Neural cell (in vitro differentiated cells): ENCODE measurements around the gene ASCL5. TPM values are rescaled to one million over a fixed set of nuclear protein-coding genes. Genes with fewer than 3 reads are reported as not detected.

Experiments
- H2AFZ ChIP-seq: fragments of 200-600, 300-800 bp; sonication (generic), shearing (Covaris generic); 2 replicates; pipeline ENCODE4 v1.6.0; 2014; ENCODE audit warnings: low read depth, mild to moderate bottlenecking, antibody characterized with exemption, low read length, moderate library complexity
- H3F3A ChIP-seq: fragments of 200-600 bp; shearing (Covaris generic); 2 replicates; pipeline ENCODE4 v1.6.1; 2016; ENCODE audit warnings: mild to moderate bottlenecking, moderate library complexity, mixed read lengths, antibody characterized with exemption, low read length; ENCODE audit not compliant: insufficient read depth, poor library complexity, severe bottlenecking
- H3K27ac ChIP-seq: fragments of 200-600, 300-800 bp; sonication (generic), shearing (Covaris generic); 2 replicates; pipeline ENCODE4 v1.5.1; 2014; ENCODE audit warnings: mild to moderate bottlenecking, low read length, moderate library complexity
- H3K27me3 ChIP-seq: fragments of 300-800, 200-600 bp; sonication (generic), shearing (Covaris generic); 2 replicates; pipeline ENCODE4 v1.6.0; 2014; ENCODE audit warnings: mild to moderate bottlenecking, low read depth, low read length, moderate library complexity; ENCODE audit not compliant: insufficient read depth
- H3K36me3 ChIP-seq: fragments of 300-800, 200-600 bp; sonication (generic), shearing (Covaris generic); 2 replicates; pipeline ENCODE4 v1.5.1; 2014; ENCODE audit warnings: mild to moderate bottlenecking, antibody characterized with exemption, low read length, moderate library complexity; ENCODE audit not compliant: insufficient read depth
- H3K4me2 ChIP-seq: fragments of 300-800, 200-600 bp; sonication (generic), shearing (Covaris generic); 2 replicates; pipeline ENCODE4 v1.6.0; 2014; ENCODE audit warnings: mild to moderate bottlenecking, low read length
- H3K4me3 ChIP-seq: fragments of 300-800, 200-600 bp; sonication (generic), shearing (Covaris generic); 2 replicates; pipeline ENCODE4 v1.5.1; 2014; ENCODE audit warnings: mild to moderate bottlenecking, low read length, moderate library complexity
- H3K79me2 ChIP-seq: fragments of 200-600 bp; shearing (Covaris generic); replicated peaks from 2 replicates; pipeline ENCODE4 v1.6.0; 2014; ENCODE audit warnings: mild to moderate bottlenecking, low read length, moderate library complexity; ENCODE audit not compliant: insufficient read depth
- H3K9ac ChIP-seq: fragments of 300-800, 200-600 bp; sonication (generic), shearing (Covaris generic); 2 replicates; pipeline ENCODE4 v1.6.1; 2016; ENCODE audit warnings: mild to moderate bottlenecking, low read length, mixed read lengths
- H3K9me2 ChIP-seq: fragments of 200-600 bp; shearing (Covaris generic); 2 replicates; pipeline ENCODE4 v1.6.1; 2016; ENCODE audit warnings: mild to moderate bottlenecking, low read length, mixed read lengths; ENCODE audit not compliant: insufficient read depth
- H3K9me3 ChIP-seq: fragments of 200-600, 300-800 bp; sonication (generic), shearing (Covaris generic); 2 replicates; pipeline ENCODE4 v1.6.1; 2016; ENCODE audit warnings: mild to moderate bottlenecking, mixed run types, low read length, moderate library complexity, mixed read lengths
- H4K20me1 ChIP-seq: fragments of 200-600 bp; shearing (Covaris generic); 2 replicates; pipeline ENCODE4 v1.6.1; 2016; ENCODE audit warnings: mild to moderate bottlenecking, mixed run types; ENCODE audit not compliant: insufficient read depth
- EP300 ChIP-seq: fragments of 450-650 bp; conservative IDR thresholded peaks from 2 replicates; pipeline ENCODE4 v1.6.1; 2014; ENCODE audit warnings: antibody characterized with exemption, mild to moderate bottlenecking, moderate library complexity; ENCODE audit not compliant: poor library complexity, severe bottlenecking
- EZH2 ChIP-seq: fragments of 200-600, 300-800 bp; shearing (Covaris generic), sonication (generic); IDR thresholded peaks from 2 replicates; pipeline ENCODE4 v1.6.1; 2014; ENCODE audit warnings: antibody characterized with exemption, low read length, borderline replicate concordance, mild to moderate bottlenecking; ENCODE audit not compliant: insufficient read depth, poor library complexity, severe bottlenecking
- MXI1 ChIP-seq: fragments of 450-650 bp; conservative IDR thresholded peaks from 2 replicates; pipeline ENCODE4 v1.6.1; 2014; ENCODE audit warnings: antibody characterized with exemption, mild to moderate bottlenecking; ENCODE audit not compliant: poor library complexity, severe bottlenecking
- POLR2AphosphoS5 ChIP-seq: IDR thresholded peaks from 2 replicates; pipeline ENCODE4 v1.6.1; 2012
- RAD21 ChIP-seq: fragments of 450-650 bp; conservative IDR thresholded peaks from 2 replicates; pipeline ENCODE4 v1.6.1; 2014; ENCODE audit warnings: antibody characterized with exemption, mild to moderate bottlenecking, moderate library complexity
- REST ChIP-seq: IDR thresholded peaks from 2 replicates; pipeline ENCODE4 v1.6.1; 2012; ENCODE audit warnings: borderline replicate concordance
- SMC3 ChIP-seq: fragments of 450-650 bp; conservative IDR thresholded peaks from 2 replicates; pipeline ENCODE4 v1.6.1; 2014; ENCODE audit warnings: antibody characterized with exemption, mild to moderate bottlenecking, moderate library complexity; ENCODE audit not compliant: poor library complexity
- TAF1 ChIP-seq: IDR thresholded peaks from 2 replicates; pipeline ENCODE4 v1.6.1; 2012; ENCODE audit warnings: low read depth
- polyA plus RNA-seq: library from polyadenylated mRNA; depleted of rRNA; stranded (reverse); fragments of >200 nt; gene quantifications from 2 replicates; pipeline ENCODE4 v1.2.3, GENCODE V29; 2014
- TF ChIP-seq, protein P1 (sequence below): fragments of 450-650 bp; IDR thresholded peaks from 2 replicates; pipeline ENCODE4 v1.5.1; 2014; ENCODE audit warnings: antibody characterized with exemption, mild to moderate bottlenecking, moderate library complexity; ENCODE audit not compliant: poor library complexity, severe bottlenecking

Gene ASCL5
- polyA plus RNA-seq, 1 donor from 2014 or later: not detected

DNA sequence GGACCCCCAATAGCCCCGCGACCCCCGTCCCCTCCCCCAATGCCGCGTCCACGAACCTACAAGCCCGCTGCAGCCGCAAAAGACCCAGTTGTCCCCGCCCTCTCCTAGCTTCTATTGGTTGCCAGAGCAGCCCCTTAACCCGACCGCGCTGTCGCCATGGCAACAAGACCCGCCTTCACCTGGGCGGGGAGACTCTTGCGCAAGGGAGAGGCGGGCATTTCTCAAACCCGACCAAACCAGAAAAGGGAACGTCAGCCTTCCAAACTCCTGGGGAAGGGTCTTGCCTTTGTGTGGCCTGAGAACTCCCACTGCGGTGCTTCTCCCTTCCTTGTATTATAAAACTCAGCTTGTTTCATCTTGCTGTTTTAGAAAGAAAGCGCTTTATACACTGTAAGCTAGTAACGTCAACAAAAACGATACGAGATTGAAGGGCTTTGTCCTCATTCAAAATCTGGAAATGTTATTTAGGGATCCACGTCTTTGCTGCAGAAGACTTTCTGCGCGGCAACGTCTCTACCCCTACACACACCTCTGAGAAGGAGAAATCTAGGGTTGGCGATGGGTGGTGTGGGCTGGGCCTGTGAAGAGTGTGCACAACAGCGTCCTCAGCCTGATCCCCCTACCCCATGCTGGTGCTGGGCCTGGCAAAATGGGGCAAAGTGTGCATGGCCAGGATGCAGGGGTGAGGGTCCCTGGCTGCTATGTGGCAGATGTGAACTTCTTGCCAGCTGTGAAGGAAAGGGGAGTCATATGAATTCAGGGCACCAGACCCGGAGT is 27.6 kb upstream of the ASCL5 start, which contains the start of gene TMEM9:
TSS of gene TMEM9 (minus strand) at position 86 of the 777 bp plus-strand sequence. CDS start 551 bp downstream, outside the sequence.
- Histone ChIP-seq H3K9me3 (no peaks in the 10 kb centered on the region), H3K9ac (peak within 1 kb of the TSS; percentile 85), H3K36me3 (no peaks in the 10 kb centered on the region), H3K79me2 (peaks cover 11% of the 10 kb centered on the region), H3K27me3 (no peaks in the 10 kb centered on the region), H4K20me1 (no peaks in the 10 kb centered on the region), H3K4me3 (peak within 1 kb of the TSS; percentile 83), H3K9me2 (no peaks in the 10 kb centered on the region), H3F3A (no peaks in the 10 kb centered on the region), H3K4me2 (peak within 1 kb of the TSS; percentile 78), H2AFZ (peak within 1 kb of the TSS; percentile 71), H3K27ac (peak within 1 kb of the TSS; percentile 52)
- TF ChIP-seq SMC3 (no peak), POLR2AphosphoS5 (peak; percentile 89), REST (peak; percentile 26)

DNA sequence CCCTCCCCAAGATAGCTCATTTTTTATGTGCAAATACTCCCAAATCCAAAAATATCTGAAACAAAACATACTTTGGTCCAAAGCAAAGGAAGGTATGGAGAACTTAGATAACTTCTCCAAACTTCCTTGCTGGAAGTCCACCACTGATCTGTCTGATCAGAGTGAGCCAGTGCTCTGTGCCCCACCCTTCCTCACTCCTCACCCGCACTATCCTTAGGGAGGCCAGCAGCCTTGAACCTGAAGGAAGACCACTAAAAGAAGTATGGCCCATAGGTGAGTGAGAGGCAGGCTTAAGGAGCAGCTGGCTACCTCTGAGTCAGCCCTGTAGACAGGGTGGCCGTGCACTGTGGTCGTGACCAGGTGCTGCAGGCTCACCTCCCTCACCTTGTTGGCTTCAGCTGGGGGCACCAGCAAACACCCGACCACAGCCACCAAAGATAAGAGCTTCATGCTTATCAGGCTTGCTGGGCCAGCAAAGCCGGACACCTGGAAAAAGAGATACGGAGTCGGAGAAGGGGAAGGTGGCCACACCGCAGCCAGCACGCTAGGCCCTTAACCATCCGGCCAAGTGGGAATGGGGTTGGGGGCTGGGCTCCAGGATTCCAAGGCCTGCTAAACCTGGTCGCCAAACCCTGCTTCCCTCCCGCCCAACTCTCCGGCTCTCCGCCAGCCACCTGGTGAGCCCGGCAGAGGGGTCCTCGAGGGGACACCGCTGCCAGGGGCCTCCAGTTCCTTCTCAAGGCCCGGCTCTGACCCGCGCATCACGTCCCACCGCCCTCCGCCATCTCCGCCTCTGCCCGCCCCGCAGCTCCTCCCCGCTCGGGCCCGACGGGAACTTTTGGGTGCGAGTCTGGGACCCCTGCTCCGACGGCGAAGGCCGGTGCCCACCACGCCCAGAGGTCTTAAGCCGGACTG is 26.7 kb upstream of the ASCL5 start:
- Histone ChIP-seq H2AFZ (peak overlapping the region; percentile 71), H3K27ac (peak overlapping the region; percentile 52), H3K4me3 (peak overlapping the region; percentile 83), H4K20me1 (no peaks in the 10 kb centered on the region), H3K9ac (peak overlapping the region; percentile 85), H3K4me2 (peak overlapping the region; percentile 78), H3K9me2 (no peaks in the 10 kb centered on the region), H3F3A (no peaks in the 10 kb centered on the region), H3K36me3 (peaks cover 4% of the 10 kb centered on the region), H3K27me3 (no peaks in the 10 kb centered on the region), H3K79me2 (peaks cover 11% of the 10 kb centered on the region), H3K9me3 (no peaks in the 10 kb centered on the region)
- no peak for TF ChIP-seq EP300
- TF ChIP-seq RAD21: peak; percentile 23
- TF ChIP-seq, protein P1, sequence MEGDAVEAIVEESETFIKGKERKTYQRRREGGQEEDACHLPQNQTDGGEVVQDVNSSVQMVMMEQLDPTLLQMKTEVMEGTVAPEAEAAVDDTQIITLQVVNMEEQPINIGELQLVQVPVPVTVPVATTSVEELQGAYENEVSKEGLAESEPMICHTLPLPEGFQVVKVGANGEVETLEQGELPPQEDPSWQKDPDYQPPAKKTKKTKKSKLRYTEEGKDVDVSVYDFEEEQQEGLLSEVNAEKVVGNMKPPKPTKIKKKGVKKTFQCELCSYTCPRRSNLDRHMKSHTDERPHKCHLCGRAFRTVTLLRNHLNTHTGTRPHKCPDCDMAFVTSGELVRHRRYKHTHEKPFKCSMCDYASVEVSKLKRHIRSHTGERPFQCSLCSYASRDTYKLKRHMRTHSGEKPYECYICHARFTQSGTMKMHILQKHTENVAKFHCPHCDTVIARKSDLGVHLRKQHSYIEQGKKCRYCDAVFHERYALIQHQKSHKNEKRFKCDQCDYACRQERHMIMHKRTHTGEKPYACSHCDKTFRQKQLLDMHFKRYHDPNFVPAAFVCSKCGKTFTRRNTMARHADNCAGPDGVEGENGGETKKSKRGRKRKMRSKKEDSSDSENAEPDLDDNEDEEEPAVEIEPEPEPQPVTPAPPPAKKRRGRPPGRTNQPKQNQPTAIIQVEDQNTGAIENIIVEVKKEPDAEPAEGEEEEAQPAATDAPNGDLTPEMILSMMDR: no peak
- TF ChIP-seq EZH2: no peak
- TF ChIP-seq REST: peak; percentile 46
- peak; percentile 55 for TF ChIP-seq MXI1
- TF ChIP-seq TAF1: no peak
- TF ChIP-seq SMC3: no peak
- no peak for TF ChIP-seq POLR2AphosphoS5
